ENCODE data around the gene PSMB11.

The PSMB11 gene

GRCh38 chr14:23091294-23092225, 49.5 kb downstream of the PSMB11 start:
- DNase-seq = no peak

- no peak for DNase-seq
Measured at GRCh38 chr14:23093104-23093503, 51.1 kb downstream of the PSMB11 start.

- no peak for DNase-seq
Measured at GRCh38 chr14:23093526-23093925, 51.5 kb downstream of the PSMB11 start.
